Measurements from ENCODE around the gene PTPRG.

- TF ChIP-seq POLR2A (IDR thresholded peaks at IDR 0.05) (no peak), CTCF (IDR thresholded peaks at IDR 0.05) (no peak)
These were observed 366.7 kb downstream of the PTPRG start for GRCh38 chr3:61928039-61928438.
